ENCODE measurements around the gene IQCH.

The IQCH gene

GRCh38 chr15:67254238-67255175, at the start of gene IQCH, which contains the start of gene AAGAB:
TSS of gene IQCH (plus strand) at chr15:67254786. CDS start at chr15:67254897, 111 bp downstream.
TSS of gene AAGAB (minus strand) at chr15:67254661. CDS start at chr15:67254631, 30 bp downstream.
- H3K27ac ChIP-seq = peak within 1 kb of the TSS; percentile 96
- TF ChIP-seq CTCF (conservative IDR thresholded peaks at IDR 0.05) (no peak), ZFX (IDR thresholded peaks at IDR 0.05) (peak; percentile 87)

GRCh38 chr15:67207555-67208207, 46.9 kb upstream of the IQCH start:
- H3K27ac ChIP-seq = no peak overlapping the region
- TF ChIP-seq ZFX (IDR thresholded peaks at IDR 0.05) (no peak), CTCF (conservative IDR thresholded peaks at IDR 0.05) (no peak)

GRCh38 chr15:67208396-67208795, 46.2 kb upstream of the IQCH start:
- TF ChIP-seq CTCF (conservative IDR thresholded peaks at IDR 0.05) = no peak
- TF ChIP-seq ZFX (IDR thresholded peaks at IDR 0.05) = no peak
- H3K27ac ChIP-seq = no peak overlapping the region

GRCh38 chr15:67210555-67211168, 43.9 kb upstream of the IQCH start:
- TF ChIP-seq CTCF (conservative IDR thresholded peaks at IDR 0.05) = no peak
- TF ChIP-seq ZFX (IDR thresholded peaks at IDR 0.05) = no peak
- H3K27ac ChIP-seq = no peak overlapping the region

GRCh38 chr15:67212684-67213367, 41.8 kb upstream of the IQCH start:
- H3K27ac ChIP-seq = no peak overlapping the region
- no peak for TF ChIP-seq ZFX (IDR thresholded peaks at IDR 0.05)
- no peak for TF ChIP-seq CTCF (conservative IDR thresholded peaks at IDR 0.05)

GRCh38 chr15:67215102-67215501, 39.5 kb upstream of the IQCH start:
- TF ChIP-seq ZFX (IDR thresholded peaks at IDR 0.05) = no peak
- TF ChIP-seq CTCF (conservative IDR thresholded peaks at IDR 0.05) = no peak

More at GRCh38 chr15:67215102-67215501, 39.5 kb upstream of the IQCH start:
- no peak overlapping the region for H3K27ac ChIP-seq
